22Rv1 (cell line): Measurements from ENCODE around the gene MED29.

Source experiments
- H3K27ac ChIP-seq: fragments of 450-650 bp; 2 replicates; pipeline ENCODE4 v1.5.1; 2017
- ZFX ChIP-seq: fragments of 450-650 bp; IDR thresholded peaks from 2 replicates; pipeline ENCODE4 v1.6.1; 2017; ENCODE audit warnings: antibody characterized with exemption, borderline replicate concordance
- TF ChIP-seq, protein P1 (sequence below): fragments of 450-650 bp; IDR thresholded peaks from 2 replicates; pipeline ENCODE4 v1.5.1; 2017; ENCODE audit warnings: mild to moderate bottlenecking

The MED29 gene

GRCh38 chr19:39420769-39421168 lies 29.6 kb downstream of the MED29 start:
- TF ChIP-seq ZFX = no peak
- TF ChIP-seq, protein P1, sequence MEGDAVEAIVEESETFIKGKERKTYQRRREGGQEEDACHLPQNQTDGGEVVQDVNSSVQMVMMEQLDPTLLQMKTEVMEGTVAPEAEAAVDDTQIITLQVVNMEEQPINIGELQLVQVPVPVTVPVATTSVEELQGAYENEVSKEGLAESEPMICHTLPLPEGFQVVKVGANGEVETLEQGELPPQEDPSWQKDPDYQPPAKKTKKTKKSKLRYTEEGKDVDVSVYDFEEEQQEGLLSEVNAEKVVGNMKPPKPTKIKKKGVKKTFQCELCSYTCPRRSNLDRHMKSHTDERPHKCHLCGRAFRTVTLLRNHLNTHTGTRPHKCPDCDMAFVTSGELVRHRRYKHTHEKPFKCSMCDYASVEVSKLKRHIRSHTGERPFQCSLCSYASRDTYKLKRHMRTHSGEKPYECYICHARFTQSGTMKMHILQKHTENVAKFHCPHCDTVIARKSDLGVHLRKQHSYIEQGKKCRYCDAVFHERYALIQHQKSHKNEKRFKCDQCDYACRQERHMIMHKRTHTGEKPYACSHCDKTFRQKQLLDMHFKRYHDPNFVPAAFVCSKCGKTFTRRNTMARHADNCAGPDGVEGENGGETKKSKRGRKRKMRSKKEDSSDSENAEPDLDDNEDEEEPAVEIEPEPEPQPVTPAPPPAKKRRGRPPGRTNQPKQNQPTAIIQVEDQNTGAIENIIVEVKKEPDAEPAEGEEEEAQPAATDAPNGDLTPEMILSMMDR = no peak
- H3K27ac ChIP-seq = no peak overlapping the region

DNA sequence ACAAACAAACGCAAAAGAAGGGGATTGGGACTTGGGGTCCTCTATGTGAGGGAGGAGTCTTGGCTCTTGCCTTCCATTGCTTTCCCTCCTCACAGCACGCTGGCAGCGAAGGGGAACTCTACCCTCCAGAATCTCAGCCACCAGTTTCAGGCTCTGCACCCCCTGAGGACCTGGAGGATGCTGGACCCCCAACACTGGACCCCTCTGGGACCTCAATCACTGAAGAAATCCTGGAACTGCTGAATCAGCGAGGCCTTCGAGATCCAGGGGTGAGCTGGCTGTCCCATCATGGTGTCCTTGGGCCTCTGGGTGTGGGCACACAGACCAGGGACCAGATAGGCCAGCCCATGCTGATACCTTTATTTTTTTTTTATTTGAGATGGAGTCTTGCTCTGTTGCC lies 30.8 kb downstream of the MED29 start:
- no peak overlapping the region for H3K27ac ChIP-seq
- no peak for TF ChIP-seq ZFX
- TF ChIP-seq, protein P1 = no peak

- no peak overlapping the region for H3K27ac ChIP-seq
- no peak for TF ChIP-seq ZFX
- TF ChIP-seq, protein P1 = no peak
Observed at GRCh38 chr19:39423258-39424086, 32.3 kb downstream of the MED29 start.

- H3K27ac ChIP-seq = no peak overlapping the region
Observed at GRCh38 chr19:39424934-39425333, 33.8 kb downstream of the MED29 start.

GRCh38 chr19:39425744-39426143 lies 34.6 kb downstream of the MED29 start:
- TF ChIP-seq, protein P1 = no peak
- TF ChIP-seq ZFX = no peak
- H3K27ac ChIP-seq = no peak overlapping the region

More at GRCh38 chr19:39424934-39425333, 33.8 kb downstream of the MED29 start:
- TF ChIP-seq, protein P1 = no peak
- TF ChIP-seq ZFX = no peak

GRCh38 chr19:39426170-39426569 lies 35.0 kb downstream of the MED29 start:
- no peak overlapping the region for H3K27ac ChIP-seq
- no peak for TF ChIP-seq ZFX
- TF ChIP-seq, protein P1 = no peak

DNA sequence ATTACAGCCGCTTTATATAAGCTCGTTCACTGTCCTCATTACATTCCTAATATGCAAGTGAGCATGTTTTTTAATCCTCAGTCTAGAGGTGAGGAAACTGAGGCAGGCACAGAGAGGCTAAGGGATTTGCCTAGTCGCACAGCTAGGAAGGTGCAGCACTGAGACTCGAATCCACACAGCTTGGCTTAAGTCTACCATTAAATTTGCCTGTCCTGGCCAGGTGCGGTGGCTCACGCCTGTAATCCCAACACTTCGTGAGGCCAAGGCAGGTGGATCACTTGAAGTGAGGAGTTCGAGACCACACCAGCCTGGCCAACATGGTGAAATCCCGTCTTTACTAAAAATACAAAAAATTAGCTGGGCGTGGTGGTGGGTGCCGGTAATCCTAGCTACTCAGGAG lies 36.5 kb downstream of the MED29 start:
- no peak for TF ChIP-seq ZFX
- TF ChIP-seq, protein P1 = no peak
- no peak overlapping the region for H3K27ac ChIP-seq
